Fibroblast of mammary gland (primary cell): Measurements from ENCODE around the gene DDX31.
"Not testable (repeated sequence)": the region's sequence is repeated elsewhere in the genome, so short reads cannot be mapped to it uniquely, and the experiment has no call there.

Source experiments
- DNase-seq: peaks from one replicate; pipeline ENCODE4 v3.0.0-alpha.2; 2010; ENCODE audit warnings: low read depth
- H3K4me3 ChIP-seq: 2 replicates; pipeline ENCODE4 v1.5.1; 2011; ENCODE audit warnings: low read depth, mild to moderate bottlenecking, low read length, moderate library complexity; ENCODE audit not compliant: control insufficient read depth
- CTCF ChIP-seq: conservative IDR thresholded peaks from 2 replicates; pipeline ENCODE4 v1.5.1; 2011; ENCODE audit warnings: low read depth, low read length, inconsistent platforms; ENCODE audit not compliant: control insufficient read depth, insufficient read depth

DDX31 gene

GRCh38 chr9:132572921-132573320, 96.9 kb downstream of the DDX31 start:
- no peak overlapping the region for H3K4me3 ChIP-seq
- peak; percentile 23 for DNase-seq
- no peak for TF ChIP-seq CTCF

- DNase-seq = no peak
- TF ChIP-seq CTCF = no peak
- no peak overlapping the region for H3K4me3 ChIP-seq
Measured at GRCh38 chr9:132571806-132572600, 97.8 kb downstream of the DDX31 start.

GRCh38 chr9:132568787-132569186, 101.0 kb downstream of the DDX31 start:
- H3K4me3 ChIP-seq, DNase-seq: not testable (repeated sequence)

DNA sequence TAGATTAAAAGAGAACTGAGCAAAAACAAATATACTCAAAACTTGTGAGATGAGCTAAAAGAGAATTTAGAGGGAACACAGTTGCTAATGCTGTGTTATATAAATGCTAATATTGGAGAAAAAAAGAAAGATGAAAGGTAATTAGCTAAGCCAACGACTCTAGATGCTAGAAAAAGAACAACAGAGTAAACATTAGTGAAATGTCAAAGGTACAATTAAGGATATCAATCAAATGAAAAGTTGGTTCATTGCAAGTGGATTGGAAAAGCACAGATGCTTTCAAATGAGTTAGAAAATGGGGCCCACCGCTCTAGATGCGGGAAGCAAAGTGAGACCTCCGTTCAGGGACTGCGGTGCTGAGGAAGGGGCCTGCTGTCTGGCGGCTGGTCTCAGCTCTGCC, 105.3 kb downstream of the DDX31 start:
- no peak for TF ChIP-seq CTCF

GRCh38 chr9:132562306-132562573, 107.5 kb downstream of the DDX31 start:
- no peak for DNase-seq
- no peak for TF ChIP-seq CTCF

More for the DNA sequence above, 105.3 kb downstream of the DDX31 start:
- no peak for DNase-seq
- no peak overlapping the region for H3K4me3 ChIP-seq

DNA sequence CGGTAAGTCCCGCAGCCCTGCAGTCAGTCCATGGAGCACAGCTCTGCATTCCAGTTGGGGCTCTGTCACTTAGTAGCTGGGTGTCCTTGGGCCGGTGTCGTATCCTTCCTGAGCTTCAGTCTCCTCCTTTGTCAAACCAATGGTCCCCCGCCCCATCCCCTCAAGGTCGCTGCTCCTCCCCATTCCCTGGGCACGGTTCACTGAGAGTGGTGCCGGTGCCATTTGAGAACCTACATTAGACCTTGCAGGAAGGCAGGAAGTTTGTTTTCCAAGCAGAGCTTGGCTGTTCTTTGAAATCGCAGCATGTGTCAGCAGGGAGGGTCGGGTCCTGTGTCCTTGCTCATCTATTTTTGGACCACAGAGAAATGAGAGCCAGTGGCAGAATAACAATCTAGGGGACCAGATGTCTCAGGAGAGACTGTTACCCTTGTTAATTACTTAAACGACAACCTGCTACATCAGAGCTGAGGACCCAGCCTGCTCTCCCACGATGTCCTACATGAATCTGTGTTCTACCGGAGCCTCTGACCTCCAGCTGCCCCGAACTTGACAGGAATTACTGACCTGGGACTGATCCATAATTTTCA, 109.1 kb downstream of the DDX31 start:
- DNase-seq = no peak
- H3K4me3 ChIP-seq = no peak overlapping the region
- no peak for TF ChIP-seq CTCF

More at GRCh38 chr9:132562306-132562573, 107.5 kb downstream of the DDX31 start:
- H3K4me3 ChIP-seq = no peak overlapping the region

- TF ChIP-seq CTCF = no peak
- DNase-seq = no peak
- no peak overlapping the region for H3K4me3 ChIP-seq
Measured at GRCh38 chr9:132559711-132560110, 110.1 kb downstream of the DDX31 start.
